GM12891 (cell line): Measurements from ENCODE around the gene SNX20.
A peak's percentile ranks its signal among the peaks of the same experiment; 100 is the strongest.

ENCODE experiments used
- DNase-seq: peaks from one replicate; pipeline ENCODE4 v3.0.0; 2011; ENCODE audit warnings: low spot score; ENCODE audit not compliant: insufficient read length
- FAIRE-seq: peaks from 2 replicates; lab custom pipeline; 2011; peaks lifted over from hg19 to GRCh38; lab: Jason Lieb, UNC
- PAX5 ChIP-seq: IDR thresholded peaks from 2 replicates; pipeline ENCODE4 v1.6.1; 2011; ENCODE audit warnings: low read length, moderate library complexity, mild to moderate bottlenecking; ENCODE audit not compliant: insufficient read depth, severe bottlenecking
- POLR2A ChIP-seq: IDR thresholded peaks from 2 replicates; pipeline ENCODE4 v1.6.1; 2011; ENCODE audit warnings: low read depth, low read length, control low read depth
- POLR2AphosphoS5 ChIP-seq: IDR thresholded peaks from 2 replicates; pipeline ENCODE4 v1.6.1; 2011; ENCODE audit warnings: low read depth, low read length, control low read depth
- POU2F2 ChIP-seq: IDR thresholded peaks from 2 replicates; pipeline ENCODE4 v1.6.1; 2011; ENCODE audit warnings: low read depth, mild to moderate bottlenecking, control low read depth, low read length, moderate library complexity
- SPI1 ChIP-seq: IDR thresholded peaks from 2 replicates; pipeline ENCODE4 v1.6.1; 2011; ENCODE audit warnings: low read depth, low read length, control low read depth
- TAF1 ChIP-seq: IDR thresholded peaks from 2 replicates; pipeline ENCODE4 v1.6.1; 2011; ENCODE audit warnings: low read depth, low read length, control low read depth

The SNX20 gene

GRCh38 chr16:50665128-50665878 is 15.8 kb downstream of the SNX20 start:
- FAIRE-seq (peak; percentile 75), DNase-seq (peak; percentile 60)
- TF ChIP-seq POLR2A, result no peak

GRCh38 chr16:50664270-50664669 is 16.8 kb downstream of the SNX20 start:
- FAIRE-seq (no peak), DNase-seq (no peak)
- no peak for TF ChIP-seq POU2F2
- no peak for TF ChIP-seq POLR2A
- no peak for TF ChIP-seq TAF1
- no peak for TF ChIP-seq PAX5
- TF ChIP-seq SPI1, result no peak
- TF ChIP-seq POLR2AphosphoS5, result no peak

GRCh38 chr16:50662306-50662940 is 18.7 kb downstream of the SNX20 start:
- DNase-seq (no peak), FAIRE-seq (peak; percentile 54)
- TF ChIP-seq POLR2AphosphoS5 (no peak), POLR2A (no peak), PAX5 (no peak), TAF1 (no peak), POU2F2 (no peak), SPI1 (no peak)

GRCh38 chr16:50659806-50660205 is 21.3 kb downstream of the SNX20 start:
- DNase-seq (no peak), FAIRE-seq (no peak)
- TF ChIP-seq POLR2AphosphoS5 (no peak), TAF1 (no peak), POU2F2 (no peak), POLR2A (no peak), PAX5 (no peak), SPI1 (no peak)

DNA sequence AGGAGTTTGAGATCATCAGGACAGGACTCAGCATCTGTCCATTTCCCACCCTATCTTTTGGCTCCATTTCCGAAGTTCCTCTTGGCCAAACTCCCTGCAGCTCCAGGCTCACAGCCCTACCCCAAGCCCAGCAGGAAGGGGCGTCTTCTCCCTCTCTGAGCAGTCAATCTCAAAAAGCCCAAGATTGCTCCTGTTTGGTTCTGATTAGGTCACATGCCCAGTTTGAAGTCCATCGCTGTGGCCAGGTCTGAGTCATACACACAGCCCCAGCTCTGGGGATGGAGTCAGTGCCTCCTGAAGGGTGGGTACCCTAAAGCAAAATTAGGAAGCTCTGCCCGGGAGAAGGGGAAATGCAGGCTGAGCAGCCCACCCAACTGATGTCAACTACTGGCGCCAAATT is 23.9 kb downstream of the SNX20 start:
- FAIRE-seq (no peak), DNase-seq (no peak)
- TF ChIP-seq TAF1, result no peak

DNA sequence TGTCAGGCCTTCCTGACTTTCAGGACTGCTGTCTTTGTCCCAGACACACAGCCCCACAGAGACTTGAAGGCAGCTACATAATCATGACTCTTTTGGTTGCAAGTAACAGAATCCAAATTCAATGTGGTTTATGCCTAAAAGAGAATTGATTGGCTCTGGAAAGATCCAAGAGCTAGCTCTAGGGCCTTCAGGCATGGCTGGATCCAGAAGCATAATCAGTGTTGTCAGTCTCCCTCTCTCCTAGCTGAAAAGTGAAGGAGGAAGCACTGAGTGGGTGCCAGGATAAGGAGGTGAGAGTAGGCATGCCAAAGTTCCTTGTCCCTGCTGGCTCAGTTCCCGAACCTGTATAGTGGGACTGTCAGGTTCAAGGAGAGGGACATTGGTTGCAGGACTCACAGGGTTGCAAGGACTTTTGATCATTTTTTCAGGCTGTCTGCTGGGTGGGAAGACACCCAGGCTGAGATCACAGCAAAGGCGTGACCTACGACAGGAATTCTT is 25.5 kb downstream of the SNX20 start:
- no peak for TF ChIP-seq TAF1
- FAIRE-seq (no peak), DNase-seq (no peak)

GRCh38 chr16:50653633-50654519 is 27.2 kb downstream of the SNX20 start:
- TF ChIP-seq SPI1, result no peak
- TF ChIP-seq POLR2AphosphoS5, result no peak

GRCh38 chr16:50652836-50653425 is 28.2 kb downstream of the SNX20 start:
- FAIRE-seq (no peak), DNase-seq (no peak)
- TF ChIP-seq POLR2AphosphoS5 (no peak), POLR2A (no peak), TAF1 (no peak), PAX5 (no peak), SPI1 (no peak), POU2F2 (no peak)

More at GRCh38 chr16:50653633-50654519, 27.2 kb downstream of the SNX20 start:
- no peak for DNase-seq
- FAIRE-seq, result no peak

DNA sequence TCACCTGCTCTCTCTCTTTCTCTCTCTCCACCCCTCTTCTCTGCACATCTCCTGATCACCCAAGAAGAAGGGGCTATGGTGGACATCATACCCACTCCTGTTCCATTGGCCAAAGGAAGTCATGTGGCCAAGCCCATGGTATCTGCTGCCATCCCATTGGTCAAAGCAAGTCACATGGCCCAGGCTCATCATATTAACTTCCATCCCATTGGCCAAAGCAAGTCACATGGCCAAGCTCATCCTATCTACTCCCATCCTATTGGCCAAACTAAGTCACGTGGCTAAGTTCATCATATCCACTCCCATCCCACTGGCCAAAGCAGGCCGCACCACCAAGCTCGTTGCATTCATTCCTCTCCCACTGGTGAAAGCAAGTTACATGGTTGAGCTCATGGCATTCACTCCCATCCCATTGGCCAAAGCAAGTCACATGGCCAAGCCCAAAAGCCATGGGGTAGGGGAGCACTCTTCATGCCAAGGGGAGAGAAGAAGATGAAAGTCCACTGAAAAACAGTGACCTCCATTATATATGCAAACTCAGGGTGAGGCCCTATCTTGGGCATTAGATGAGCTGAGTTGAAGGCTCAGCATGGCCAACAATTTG is 29.2 kb downstream of the SNX20 start:
- no peak for TF ChIP-seq POLR2A
- no peak for TF ChIP-seq PAX5
- TF ChIP-seq TAF1, result no peak
- TF ChIP-seq SPI1, result no peak
- no peak for TF ChIP-seq POLR2AphosphoS5
- no peak for TF ChIP-seq POU2F2
- FAIRE-seq, result peak; percentile 5
- no peak for DNase-seq

DNA sequence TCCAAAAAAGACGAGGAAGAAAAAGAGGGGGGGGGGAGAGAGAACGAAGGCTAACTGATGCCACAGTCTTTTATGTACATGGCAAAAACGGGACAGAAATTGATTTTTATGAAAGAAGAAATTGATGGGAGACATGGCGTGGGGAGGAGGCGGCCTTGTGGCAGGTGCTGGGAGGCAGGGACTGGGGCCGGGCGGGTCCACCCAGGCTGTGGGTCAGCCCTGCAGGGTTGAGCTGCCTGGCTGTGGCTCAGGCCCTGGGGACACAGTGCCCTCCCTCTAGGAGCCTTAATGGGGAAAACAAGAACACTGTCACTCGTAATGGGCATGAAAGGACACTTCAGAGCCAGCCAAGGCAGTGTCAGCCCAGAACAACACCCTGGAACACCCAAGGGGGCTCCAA is 34.8 kb downstream of the SNX20 start:
- FAIRE-seq (no peak), DNase-seq (no peak)

More for the DNA sequence above, 34.8 kb downstream of the SNX20 start:
- TF ChIP-seq SPI1 (no peak), POU2F2 (no peak), POLR2AphosphoS5 (no peak), PAX5 (no peak), TAF1 (no peak), POLR2A (no peak)
